ENCODE measurements around the gene HOXA11. TPM values are rescaled to one million over a fixed set of nuclear protein-coding genes. Genes with fewer than 3 reads are reported as not detected.

Gene HOXA11
- total RNA-seq, 1 experiment from 2014 or later = not detected

GRCh38 chr7:27143950-27144780 is 40.9 kb downstream of the HOXA11 start:
- H3K27me3 Mint-ChIP-seq (ENCODE audit: low read depth) = peaks cover 100% of the 10 kb centered on the region
- CTCF ChIA-PET = interaction anchor here (0.6 to 3.8 kb wide), 38 partner anchors 9 to 1251 kb away, joined by 3 to 39 read pairs (median 4); partner anchors contain the start of genes HOXA11, HOXA13, HOXA3 and SKAP2
- ATAC-seq = no peak
- H3K4me3 Mint-ChIP-seq = no peak overlapping the region
- no peak for DNase-seq (ENCODE audit: low spot score)
- POLR2A ChIA-PET = interaction anchor here (0.6 kb wide), 1 partner anchor 134 kb away, joined by 3 read pairs; no protein-coding TSS in a partner anchor
- no peak overlapping the region for H3K27ac Mint-ChIP-seq
- H3K36me3 Mint-ChIP-seq = no peaks in the 10 kb centered on the region
- no peaks in the 10 kb centered on the region for H3K9me3 Mint-ChIP-seq
- TF ChIP-seq MXD4 (CRISPR knock-in tag; IDR thresholded peaks at IDR 0.05; ENCODE audit: borderline replicate concordance) (no peak), USF1 (CRISPR knock-in tag; IDR thresholded peaks at IDR 0.05) (no peak), PREB (CRISPR knock-in tag; IDR thresholded peaks at IDR 0.05; ENCODE audit: borderline replicate concordance) (no peak), IRF2 (CRISPR knock-in tag; IDR thresholded peaks at IDR 0.05; ENCODE audit: borderline replicate concordance, low read depth) (no peak)
- peaks cover 25% of the 10 kb centered on the region for H3K4me1 Mint-ChIP-seq

- ChIA-PET CTCF (interaction anchor here (0.6 to 3.8 kb wide), 37 partner anchors 9 to 1251 kb away, joined by 3 to 39 read pairs (median 4); partner anchors contain the start of genes HOXA11, HOXA13, HOXA3 and HOXA4), POLR2A (interaction anchor here (0.6 to 1.2 kb wide), 2 partner anchors 30 to 135 kb away, joined by 3 read pairs; no protein-coding TSS in a partner anchor)
- DNase-seq (ENCODE audit: low spot score) = peak; percentile 89
- no peaks in the 10 kb centered on the region for H3K9me3 Mint-ChIP-seq
- peaks cover 100% of the 10 kb centered on the region for H3K27me3 Mint-ChIP-seq (ENCODE audit: low read depth)
- peak within 1 kb of the TSS; percentile 74 for H3K4me3 Mint-ChIP-seq
- ATAC-seq = peak; percentile 31
- no peaks in the 10 kb centered on the region for H3K36me3 Mint-ChIP-seq
- peaks cover 25% of the 10 kb centered on the region for H3K4me1 Mint-ChIP-seq
- no peak within 1 kb of the TSS for H3K27ac Mint-ChIP-seq
- 0 out of 2 replicates have a peak, but pooled peaks have one; percentile 32 for TF ChIP-seq PRRX2 (CRISPR knock-in tag; IDR thresholded peaks at IDR 0.05)
- 0 out of 2 replicates have a peak, but pooled peaks have one; percentile 18 for TF ChIP-seq TEAD1 (CRISPR knock-in tag; IDR thresholded peaks at IDR 0.05)
- TF ChIP-seq FOXK1 (CRISPR knock-in tag; IDR thresholded peaks at IDR 0.05) = peak; percentile 84
- TF ChIP-seq CTCF (IDR thresholded peaks at IDR 0.05) = peak; percentile 88
- no peak for TF ChIP-seq ZNF138 (CRISPR knock-in tag; conservative IDR thresholded peaks at IDR 0.05)
- peak; percentile 12; the same call in 1 of the 2 replicates for TF ChIP-seq HMGXB4 (CRISPR knock-in tag; IDR thresholded peaks at IDR 0.05)
- TF ChIP-seq SP1 (CRISPR knock-in tag; conservative IDR thresholded peaks at IDR 0.05) = 0 out of 2 replicates have a peak, but pooled peaks have one; percentile 33
- peak; percentile 81 for TF ChIP-seq USF1 (CRISPR knock-in tag; IDR thresholded peaks at IDR 0.05)
- TF ChIP-seq ETV6 (CRISPR knock-in tag; IDR thresholded peaks at IDR 0.05) = peak; percentile 60; the same call in 1 of the 2 replicates
- 0 out of 2 replicates have a peak, but pooled peaks have one; percentile 33 for TF ChIP-seq MAX (CRISPR knock-in tag; IDR thresholded peaks at IDR 0.05)
- no peak for TF ChIP-seq STAT6 (CRISPR knock-in tag; conservative IDR thresholded peaks at IDR 0.05; ENCODE audit: low read depth)
- TF ChIP-seq USF2 (CRISPR knock-in tag; IDR thresholded peaks at IDR 0.05) = peak; percentile 85
Observed at GRCh38 chr7:27143023-27143949, 41.7 kb downstream of the HOXA11 start, which contains the start of gene HOXA5. Gene HOXA5 (minus strand): TSS chr7:27143681. CDS start chr7:27143607, 74 bp downstream.

All from WTC11 (cell line).